Vagina (tissue), 2 donors: ENCODE results near the gene HIGD2A. TPM values are rescaled to one million over a fixed set of nuclear protein-coding genes. Genes with fewer than 3 reads are reported as not detected.

Source experiments
- DNase-seq, 2 donors: peaks; one replicate each; pipeline ENCODE4 v3.0.0-alpha.2; 2017; ENCODE audit errors: extremely low spot score in 2 of 2
- H3K27ac ChIP-seq: fragments of 200-600 bp; sonication (generic); one replicate; pipeline ENCODE4 v1.5.1; 2019
- H3K27me3 ChIP-seq: fragments of 200-600 bp; sonication (generic); one replicate; pipeline ENCODE4 v1.5.1; 2019
- H3K36me3 ChIP-seq, 2 donors: fragments of 200-600 bp; sonication (generic); one replicate each; pipeline ENCODE4 v1.5.1; 2017 to 2019
- H3K4me1 ChIP-seq: fragments of 200-600 bp; sonication (generic); one replicate; pipeline ENCODE4 v1.5.1; 2019
- H3K4me3 ChIP-seq, 2 donors: fragments of 200-600 bp; sonication (generic); 1 replicate in 1 of 2; 2 replicates in 1 of 2; pipeline ENCODE4 v1.5.1; 2016 to 2019
- H3K9me3 ChIP-seq: fragments of 200-600 bp; sonication (generic); one replicate; pipeline ENCODE4 v1.5.1; 2019
- CTCF ChIP-seq, 3 experiments: fragments of 450-650 bp in 2 of 3; fragments of 200-600 bp in 1 of 3; sonication (generic) in 1 of 3; IDR thresholded peaks; one replicate each; pipeline ENCODE4 v1.5.1; 2017 to 2019; ENCODE audit warnings: antibody characterized with exemption in 3 of 3, mild to moderate bottlenecking in 2 of 3, moderate library complexity in 2 of 3
- POLR2A ChIP-seq, 2 donors: fragments of 450-650 bp; IDR thresholded peaks; one replicate each; pipeline ENCODE4 v1.6.1; 2017; ENCODE audit warnings: antibody characterized with exemption in 2 of 2, mild to moderate bottlenecking in 2 of 2, moderate library complexity in 2 of 2
- POLR2AphosphoS5 ChIP-seq, 2 donors: sonication (generic); formaldehyde crosslinking; IDR thresholded peaks; one replicate each; pipeline ENCODE4 v1.9.0; 2017; ENCODE audit warnings: antibody characterized with exemption in 2 of 2, mild to moderate bottlenecking in 2 of 2, low read depth in 1 of 2; ENCODE audit not compliant: insufficient read depth in 1 of 2
- intact Hi-C: fragments of 100-400 bp; cut with DNase I; formaldehyde crosslinking; loops from one replicate; pipeline ENCODE4 v1.15.1; 2023
- microRNA counts, 2 donors: library from miRNA; unstranded; fragments of <30 nt; microRNA quantifications; one replicate each; lab custom pipeline; 2016 to 2017
- microRNA-seq: library from miRNA; unstranded; fragments of <30 nt; microRNA quantifications from one replicate; pipeline ENCODE4, GENCODE V29; 2017; ENCODE audit warnings: borderline number of aligned reads, borderline replicate concordance
- small RNA-seq: library from RNA; depleted of rRNA; stranded (forward); fragments of <200 nt; gene quantifications from one replicate; pipeline ENCODE3, GENCODE V24; 2016
- total RNA-seq: library from RNA; depleted of rRNA; stranded (reverse); fragments of >200 nt; gene quantifications from one replicate; pipeline ENCODE4 v1.2.3, GENCODE V29; 2016

Gene HIGD2A
- total RNA-seq, 1 donor from 2014 or later, result 124 TPM

- peak in 1 of 2 donors; percentile 3 for DNase-seq
- TF ChIP-seq POLR2A (IDR thresholded peaks at IDR 0.05) (no peak), CTCF (IDR thresholded peaks at IDR 0.05) (no peak), POLR2AphosphoS5 (IDR thresholded peaks at IDR 0.05; ENCODE audit: insufficient read depth in 1 of 2, low read depth in 1 of 2) (no peak)
- intact Hi-C loops, result no loop called here
- no peak overlapping the region for H3K27ac ChIP-seq
- H3K4me1 ChIP-seq, result no peaks in the 10 kb centered on the region
- no peak overlapping the region for H3K4me3 ChIP-seq
- no peaks in the 10 kb centered on the region for H3K27me3 ChIP-seq
- no peaks in the 10 kb centered on the region for H3K36me3 ChIP-seq
- no peaks in the 10 kb centered on the region for H3K9me3 ChIP-seq
These were observed 48.1 kb downstream of the HIGD2A start for GRCh38 chr5:176436656-176437055.

- no peak for DNase-seq
- TF ChIP-seq POLR2A (IDR thresholded peaks at IDR 0.05) (no peak), CTCF (IDR thresholded peaks at IDR 0.05) (no peak), POLR2AphosphoS5 (IDR thresholded peaks at IDR 0.05; ENCODE audit: insufficient read depth in 1 of 2, low read depth in 1 of 2) (no peak)
- Histone ChIP-seq H3K36me3 (no peaks in the 10 kb centered on the region), H3K4me3 (no peak overlapping the region), H3K9me3 (no peaks in the 10 kb centered on the region), H3K27me3 (no peaks in the 10 kb centered on the region), H3K27ac (no peak overlapping the region), H3K4me1 (no peaks in the 10 kb centered on the region)
- intact Hi-C loops, result no loop called here
These were observed 50.6 kb downstream of the HIGD2A start for GRCh38 chr5:176438959-176439757.

MicroRNAs encoded within 50 kb of the gene (microRNA counts, 767-probe panel; counts per million panel counts)
- microRNA hsa-miR-1271-5p (lab: Ali Mortazavi, UCI), result 238 to 261 counts per million in 2 donors

Small RNA genes within 50 kb of the gene (microRNA-seq; reads per million reads assigned to microRNA genes)
- gene MIR1271, result 8.6 reads per million, percentile 19 among the genes with 10 or more reads in this experiment

Small RNA genes within 50 kb of the gene (small RNA-seq; reads per million reads assigned to genes)
- not detected for gene AC010297.1
- 0.86 reads per million, percentile 8 among the genes with 10 or more reads in this experiment for gene MIR1271

Other genes starting within 250 kb of the HIGD2A start
- 17.4 TPM for gene SIMC1, start 150.3 kb upstream of the HIGD2A start, total RNA-seq
- 99.4 TPM for gene KIAA1191, start 27.0 kb upstream of the HIGD2A start, total RNA-seq
- 9.8 TPM for gene ARL10, start 23.3 kb upstream of the HIGD2A start, total RNA-seq
- gene NOP16, start 153 bp upstream of the HIGD2A start, total RNA-seq, result 48.6 TPM
- gene CLTB, start 27.8 kb downstream of the HIGD2A start, total RNA-seq, result 254 TPM
- 25.3 TPM for gene FAF2, start 59.6 kb downstream of the HIGD2A start, total RNA-seq
- gene RNF44, start 148.7 kb downstream of the HIGD2A start, total RNA-seq, result 24.6 TPM
- gene CDHR2, start 160.6 kb downstream of the HIGD2A start, total RNA-seq, result not detected
- 0.49 TPM for gene GPRIN1, start 221.4 kb downstream of the HIGD2A start, total RNA-seq
- not detected for gene SNCB, start 241.8 kb downstream of the HIGD2A start, total RNA-seq
- not detected for gene EIF4E1B, start 241.9 kb downstream of the HIGD2A start, total RNA-seq